SJSA1 (cell line): ENCODE results near the gene APRT. TPM values are rescaled to one million over a fixed set of nuclear protein-coding genes. Genes with fewer than 3 reads are reported as not detected.

ENCODE experiments used
- DNase-seq, 2 experiments: peaks; one replicate each; pipeline ENCODE4 v3.0.0-alpha.2; 2015 to 2020; ENCODE audit warnings: low spot score in 2 of 2, low read depth in 1 of 2
- H3K27ac ChIP-seq: fragments of 250-450 bp; sonication (Bioruptor Pico); 2 replicates; pipeline ENCODE4 v1.5.1; 2020; ENCODE audit warnings: mild to moderate bottlenecking, moderate library complexity
- H3K27me3 ChIP-seq: fragments of 250-450 bp; sonication (Bioruptor Pico); replicated peaks from 2 replicates; pipeline ENCODE4 v1.5.1; 2020; ENCODE audit warnings: mild to moderate bottlenecking, moderate library complexity
- H3K36me3 ChIP-seq: fragments of 250-450 bp; sonication (Bioruptor Pico); 2 replicates; pipeline ENCODE4 v1.5.1; 2020; ENCODE audit warnings: mild to moderate bottlenecking
- H3K4me1 ChIP-seq: fragments of 250-450 bp; sonication (Bioruptor Pico); replicated peaks from 2 replicates; pipeline ENCODE4 v1.6.1; 2021; ENCODE audit warnings: mild to moderate bottlenecking
- H3K4me3 ChIP-seq: fragments of 250-450 bp; sonication (Bioruptor Pico); 2 replicates; pipeline ENCODE4 v1.5.1; 2020; ENCODE audit warnings: mild to moderate bottlenecking
- H3K9me3 ChIP-seq: fragments of 250-450 bp; sonication (Bioruptor Pico); replicated peaks from 2 replicates; pipeline ENCODE4 v1.5.1; 2020; ENCODE audit warnings: mild to moderate bottlenecking
- total RNA-seq: library from RNA; depleted of rRNA; stranded (reverse); fragments of >200 nt; shearing (Covaris generic); gene quantifications from 2 replicates; pipeline ENCODE4 v1.2.3, GENCODE V29; 2014

The APRT gene
- total RNA-seq, 1 experiment from 2014 or later, result 90.6 TPM

DNA sequence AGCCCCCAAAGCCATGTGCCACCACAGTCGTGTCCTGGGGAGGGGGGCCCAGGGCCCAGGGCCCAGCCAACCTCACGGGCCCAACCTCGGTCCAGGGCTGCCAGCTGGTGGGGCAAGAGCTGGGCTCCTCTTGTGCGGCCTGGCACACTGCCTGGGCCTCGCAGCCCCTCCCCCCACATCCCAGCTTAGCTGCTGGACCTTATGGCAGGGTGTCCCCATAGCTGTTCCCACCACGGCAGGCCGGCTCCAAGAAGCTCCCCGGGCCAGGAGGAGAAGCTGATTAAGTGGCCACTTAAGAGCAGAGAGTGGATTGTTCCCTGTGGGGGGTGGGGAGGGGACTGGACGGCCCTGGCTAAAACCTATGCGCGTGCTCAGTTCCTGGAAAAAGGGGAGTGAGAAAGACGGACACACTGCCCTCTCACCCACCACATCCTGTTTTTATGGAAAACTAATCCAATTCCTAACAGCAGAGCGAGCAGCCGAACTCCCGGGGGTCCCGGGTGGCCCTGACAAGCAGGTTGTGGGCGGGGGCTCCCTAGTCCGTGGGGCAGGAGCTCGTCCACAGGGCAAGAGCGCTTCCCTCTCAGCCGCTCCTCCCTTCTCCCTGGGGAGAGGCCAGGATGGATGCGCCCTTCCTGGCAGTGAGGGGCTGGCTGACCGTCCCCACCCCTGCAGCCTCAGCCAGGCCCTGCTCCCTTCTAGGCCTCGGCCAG lies 43.5 kb downstream of the APRT start:
- Histone ChIP-seq H3K27ac (peak overlapping the region; percentile 13), H3K4me3 (no peak overlapping the region), H3K36me3 (peaks cover 61% of the 10 kb centered on the region), H3K27me3 (no peaks in the 10 kb centered on the region), H3K9me3 (no peaks in the 10 kb centered on the region), H3K4me1 (peaks cover 84% of the 10 kb centered on the region)
- DNase-seq, result peak; percentile 85 to 91

DNA sequence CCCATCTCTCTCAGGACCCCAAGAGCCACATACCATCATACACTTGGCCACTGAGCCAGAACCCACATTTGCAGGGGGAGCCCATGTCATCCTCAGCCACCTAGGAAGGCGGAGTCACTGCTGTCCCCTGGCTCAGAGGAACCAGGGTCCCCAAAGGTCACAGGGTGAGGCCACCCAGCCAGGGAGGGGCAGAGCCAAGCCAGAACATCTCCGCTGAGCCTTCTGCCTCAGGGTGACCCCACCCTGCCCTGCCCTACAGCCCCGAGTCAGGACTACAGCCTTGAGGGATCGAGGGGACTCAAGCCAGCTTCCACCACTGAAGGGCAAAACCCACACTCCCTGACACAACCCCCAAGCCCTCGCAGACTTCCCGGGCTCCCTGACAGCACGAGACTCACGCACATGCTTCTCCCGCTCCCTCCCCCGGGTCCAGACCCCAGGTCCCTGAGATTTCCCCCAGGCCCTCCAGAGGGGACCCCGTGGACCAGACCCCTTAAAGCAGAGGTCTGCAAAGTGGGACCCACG lies 44.1 kb downstream of the APRT start:
- Histone ChIP-seq H3K27ac (peak overlapping the region; percentile 13), H3K27me3 (no peaks in the 10 kb centered on the region), H3K9me3 (no peaks in the 10 kb centered on the region), H3K4me1 (peaks cover 82% of the 10 kb centered on the region), H3K36me3 (peaks cover 67% of the 10 kb centered on the region), H3K4me3 (no peak overlapping the region)
- DNase-seq, result no peak

DNA sequence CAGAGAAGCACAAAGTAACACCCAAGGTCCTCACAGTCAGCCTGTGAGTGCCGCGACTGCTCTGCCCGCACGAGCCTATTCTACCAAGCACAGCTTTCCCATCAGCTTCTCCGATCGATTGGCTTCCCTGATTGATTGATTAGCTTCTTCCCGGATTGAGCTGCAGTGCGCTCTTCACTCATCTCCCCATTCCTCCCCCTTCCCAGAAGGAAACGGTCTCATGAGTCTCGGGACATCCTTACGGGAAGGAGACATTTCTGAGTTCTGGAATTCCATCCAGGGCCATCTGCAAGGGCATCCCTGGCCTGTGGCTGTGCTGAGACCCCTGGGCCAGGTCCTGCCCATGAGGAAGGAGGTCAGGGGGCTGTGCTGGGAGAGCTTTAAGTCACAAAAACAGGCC lies 44.8 kb downstream of the APRT start:
- H3K9me3 ChIP-seq, result no peaks in the 10 kb centered on the region
- DNase-seq, result no peak
- H3K4me3 ChIP-seq, result no peak overlapping the region
- peaks cover 69% of the 10 kb centered on the region for H3K36me3 ChIP-seq
- H3K4me1 ChIP-seq, result peaks cover 75% of the 10 kb centered on the region
- H3K27ac ChIP-seq, result no peak overlapping the region
- no peaks in the 10 kb centered on the region for H3K27me3 ChIP-seq

DNA sequence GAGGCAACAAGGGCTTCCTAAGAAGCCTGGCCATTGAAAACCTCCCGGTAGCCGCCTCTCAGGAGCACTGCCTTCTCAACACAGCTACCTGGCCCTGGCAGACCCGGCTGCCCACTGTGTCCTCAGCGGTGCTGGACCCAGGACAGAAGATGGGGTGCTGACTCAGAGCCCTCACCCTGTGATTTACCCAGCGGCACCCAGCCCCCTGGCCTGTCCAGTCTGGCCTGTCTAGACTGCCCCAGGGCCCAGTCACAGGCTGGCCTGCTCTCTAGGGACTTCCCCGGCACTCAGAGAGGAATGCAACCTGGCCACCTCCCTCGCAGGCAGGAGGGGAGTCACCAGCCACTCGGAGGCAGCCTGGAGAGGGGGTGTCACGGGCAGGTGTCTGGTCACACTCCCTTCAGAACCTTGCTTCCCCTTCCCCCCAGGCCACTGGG lies 46.8 kb downstream of the APRT start:
- no peak overlapping the region for H3K4me3 ChIP-seq
- H3K36me3 ChIP-seq, result peaks cover 80% of the 10 kb centered on the region
- H3K4me1 ChIP-seq, result peaks cover 63% of the 10 kb centered on the region
- H3K27ac ChIP-seq, result no peak overlapping the region
- H3K9me3 ChIP-seq, result no peaks in the 10 kb centered on the region
- peak; percentile 48 to 80 for DNase-seq
- H3K27me3 ChIP-seq, result no peaks in the 10 kb centered on the region

DNA sequence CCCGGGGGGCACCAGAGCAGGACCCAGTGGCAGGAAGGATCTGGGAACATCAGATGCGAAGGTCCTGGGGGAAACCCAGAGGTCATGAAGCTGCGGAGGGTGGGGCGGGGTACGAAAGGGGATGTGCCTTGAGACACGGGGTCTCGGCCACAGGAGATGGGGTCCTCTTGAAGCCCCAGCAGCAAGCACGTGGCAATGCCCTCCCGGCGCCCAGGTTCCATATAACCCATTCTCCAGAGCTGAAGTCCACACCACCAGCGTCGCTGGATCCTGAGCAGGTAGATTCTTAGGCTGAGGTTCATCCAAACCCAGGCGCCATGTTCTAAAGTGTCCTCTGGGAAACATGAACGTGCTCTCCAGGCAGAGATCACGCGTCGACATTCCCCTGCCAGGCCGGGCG lies 47.6 kb downstream of the APRT start:
- no peak overlapping the region for H3K27ac ChIP-seq
- peaks cover 62% of the 10 kb centered on the region for H3K4me1 ChIP-seq
- DNase-seq, result no peak
- no peaks in the 10 kb centered on the region for H3K9me3 ChIP-seq
- H3K4me3 ChIP-seq, result no peak overlapping the region
- no peaks in the 10 kb centered on the region for H3K27me3 ChIP-seq
- H3K36me3 ChIP-seq, result peaks cover 81% of the 10 kb centered on the region

DNA sequence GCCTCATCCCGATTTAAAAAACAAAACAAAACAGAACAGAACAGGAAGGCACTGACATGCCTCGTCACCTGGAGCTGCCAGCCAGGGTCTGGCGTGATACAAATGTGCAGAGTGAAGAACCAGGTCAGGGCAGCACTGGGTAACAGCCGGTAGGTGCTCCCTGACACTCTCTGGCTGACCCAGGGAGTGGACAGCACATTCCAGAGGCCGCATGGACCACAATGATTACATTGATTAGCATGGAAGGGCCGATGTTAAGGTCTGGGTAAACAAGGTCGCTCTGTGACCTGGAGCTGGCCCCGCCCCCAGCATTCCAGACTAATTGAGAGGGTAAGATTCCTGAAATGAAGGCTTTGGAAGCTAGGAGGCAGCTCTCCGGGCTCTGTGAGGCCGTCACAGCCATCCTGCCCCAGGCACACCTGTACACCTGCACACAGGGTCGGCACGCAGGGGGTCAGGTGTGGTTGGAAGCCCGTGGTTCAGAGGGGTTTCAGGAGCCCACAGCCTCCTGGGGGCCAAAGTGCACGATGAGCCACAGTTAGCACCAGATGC lies 48.1 kb downstream of the APRT start:
- H3K27me3 ChIP-seq, result no peaks in the 10 kb centered on the region
- H3K36me3 ChIP-seq, result peaks cover 82% of the 10 kb centered on the region
- no peaks in the 10 kb centered on the region for H3K9me3 ChIP-seq
- DNase-seq, result peak in 1 of 2 experiments; percentile 42
- no peak overlapping the region for H3K4me3 ChIP-seq
- H3K27ac ChIP-seq, result no peak overlapping the region; the same call in 1 of the 2 replicates
- peaks cover 62% of the 10 kb centered on the region for H3K4me1 ChIP-seq

DNA sequence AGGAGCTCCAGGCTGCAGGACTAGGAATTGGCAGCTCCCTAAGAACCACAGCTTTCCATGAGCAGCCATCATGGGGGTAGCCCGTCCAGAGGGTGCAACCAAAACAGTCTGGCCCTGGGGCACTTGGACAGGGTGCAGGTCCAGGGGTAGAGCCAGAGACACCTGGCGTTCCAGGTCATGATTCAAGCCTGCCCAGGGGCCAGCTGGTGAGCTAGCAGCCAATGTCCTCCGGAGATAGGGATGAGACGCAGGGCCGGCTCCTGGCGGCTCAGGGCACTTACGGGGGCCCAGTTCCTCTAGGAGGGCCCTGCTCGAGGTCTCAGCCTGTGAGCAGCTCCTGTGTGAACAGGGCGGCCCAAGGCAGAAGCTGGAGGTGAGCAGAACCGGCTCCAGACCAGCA lies 48.8 kb downstream of the APRT start:
- H3K27ac ChIP-seq, result no peak overlapping the region; the same call in 1 of the 2 replicates
- no peaks in the 10 kb centered on the region for H3K27me3 ChIP-seq
- no peak overlapping the region for H3K4me3 ChIP-seq
- H3K9me3 ChIP-seq, result no peaks in the 10 kb centered on the region
- peaks cover 86% of the 10 kb centered on the region for H3K36me3 ChIP-seq
- DNase-seq, result no peak
- peaks cover 61% of the 10 kb centered on the region for H3K4me1 ChIP-seq

DNA sequence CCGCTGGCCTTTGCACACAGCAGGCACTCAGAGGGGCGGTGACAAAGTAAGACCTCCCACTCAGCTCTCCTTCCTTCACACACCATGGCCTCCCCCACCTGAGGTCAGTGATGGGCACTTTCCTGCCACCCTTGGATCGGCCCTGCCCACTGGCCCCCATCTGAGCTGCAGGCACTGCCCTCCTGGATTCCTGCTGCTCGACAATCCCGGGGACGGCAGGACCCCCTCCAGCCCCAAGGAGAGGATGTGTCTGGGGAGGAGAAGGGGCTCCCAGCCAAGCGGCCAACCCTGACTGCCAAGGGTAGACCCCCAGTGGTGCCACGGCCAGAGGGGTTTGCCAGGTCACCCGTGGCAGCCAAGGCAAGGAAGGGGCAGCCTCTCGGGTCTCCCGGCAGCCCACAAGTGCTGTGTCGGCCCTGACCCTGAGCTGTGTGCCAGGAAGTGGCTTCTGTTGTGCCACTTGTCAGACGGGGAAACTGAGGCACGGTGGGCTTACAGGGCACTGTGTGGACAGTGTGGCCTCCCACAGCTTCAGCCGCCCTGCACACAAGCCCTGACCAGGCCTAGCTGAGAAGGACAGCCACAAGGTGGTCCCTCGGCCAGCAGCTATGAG lies 49.4 kb downstream of the APRT start:
- H3K27ac ChIP-seq, result no peak overlapping the region
- H3K4me3 ChIP-seq, result no peak overlapping the region
- H3K4me1 ChIP-seq, result peaks cover 55% of the 10 kb centered on the region
- DNase-seq, result no peak
- no peaks in the 10 kb centered on the region for H3K27me3 ChIP-seq
- no peaks in the 10 kb centered on the region for H3K9me3 ChIP-seq
- peaks cover 84% of the 10 kb centered on the region for H3K36me3 ChIP-seq

DNA sequence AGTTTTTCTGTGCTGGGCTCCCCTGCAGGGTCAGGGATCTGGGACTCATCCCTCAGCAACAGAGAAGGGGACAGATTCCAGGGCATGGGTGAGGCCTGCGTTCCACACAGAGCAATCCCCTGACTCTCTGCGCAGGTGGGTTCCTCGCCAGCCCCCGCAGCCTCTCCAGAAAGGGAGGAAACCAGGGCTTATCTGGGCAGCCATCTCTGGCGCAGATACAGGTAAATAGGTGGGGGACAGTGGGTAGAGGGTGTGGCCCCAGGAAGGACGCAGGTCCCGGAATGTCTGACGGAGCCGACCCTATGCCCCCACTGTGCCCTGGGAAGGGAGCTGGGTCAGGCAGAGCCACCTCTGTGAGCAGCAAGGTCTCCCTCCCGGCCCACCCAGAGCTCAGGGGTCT lies 49.9 kb downstream of the APRT start:
- no peak for DNase-seq
- no peak overlapping the region for H3K27ac ChIP-seq
- peaks cover 52% of the 10 kb centered on the region for H3K4me1 ChIP-seq
- H3K9me3 ChIP-seq, result no peaks in the 10 kb centered on the region
- H3K36me3 ChIP-seq, result peaks cover 80% of the 10 kb centered on the region
- no peaks in the 10 kb centered on the region for H3K27me3 ChIP-seq
- H3K4me3 ChIP-seq, result no peak overlapping the region

DNA sequence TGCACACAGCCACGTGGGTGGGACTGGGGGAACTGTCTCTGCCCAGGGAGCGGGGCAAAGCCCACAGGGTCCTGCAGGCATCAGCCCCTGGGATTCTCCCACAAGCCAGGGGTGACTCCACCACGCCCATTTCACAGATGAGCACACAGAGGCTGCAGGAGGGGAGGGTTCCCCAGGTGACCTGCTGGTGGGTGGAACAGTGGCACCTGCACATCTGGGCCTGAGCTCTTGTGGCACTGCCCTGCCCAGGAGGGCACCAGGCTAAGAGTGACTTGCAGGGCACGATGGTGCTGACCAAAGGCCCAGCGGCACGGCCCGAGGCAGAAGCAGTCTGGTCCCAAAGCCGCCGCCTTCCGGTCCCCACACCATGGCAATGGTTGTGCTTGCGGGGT lies 50.6 kb downstream of the APRT start:
- Histone ChIP-seq H3K4me1 (peaks cover 55% of the 10 kb centered on the region), H3K9me3 (no peaks in the 10 kb centered on the region), H3K36me3 (peaks cover 77% of the 10 kb centered on the region), H3K27me3 (no peaks in the 10 kb centered on the region), H3K4me3 (no peak overlapping the region), H3K27ac (no peak overlapping the region)
- DNase-seq, result no peak

DNA sequence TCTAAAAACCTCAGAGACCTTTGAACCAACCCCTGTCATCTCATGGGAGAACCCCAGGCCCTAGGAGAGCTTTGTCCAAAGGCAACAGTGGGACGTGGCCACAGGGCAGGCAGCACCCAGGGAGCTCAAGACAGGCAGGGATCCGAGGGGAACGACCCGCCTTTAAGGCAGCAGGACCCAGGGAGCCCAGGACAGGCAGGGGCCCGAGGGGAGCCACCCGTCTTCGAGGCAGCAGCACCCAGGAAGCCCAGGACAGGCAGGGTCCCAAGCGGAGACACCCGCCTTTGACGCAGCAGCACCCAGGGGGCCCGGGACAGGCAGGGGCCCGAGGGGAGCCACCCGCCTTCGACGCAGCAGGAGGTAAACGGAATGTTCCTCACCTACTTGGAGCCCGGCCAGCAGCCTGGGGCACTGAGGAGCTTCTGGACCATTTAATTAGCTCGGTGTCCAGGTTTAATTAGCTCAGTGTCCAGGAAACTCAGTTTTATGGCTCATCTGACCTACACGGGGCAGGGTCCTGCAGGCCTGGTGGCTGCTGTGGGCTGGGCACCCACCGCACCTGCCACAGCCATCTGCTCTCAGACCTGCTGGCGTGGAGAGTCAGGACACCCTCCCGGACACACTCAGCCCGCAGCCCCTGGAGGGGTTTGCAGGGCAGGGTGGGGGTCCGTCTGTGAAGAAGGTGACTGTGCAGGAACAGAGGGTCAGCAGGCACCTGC lies 51.1 kb downstream of the APRT start:
- Histone ChIP-seq H3K27ac (no peak overlapping the region), H3K36me3 (peaks cover 77% of the 10 kb centered on the region), H3K4me3 (no peak overlapping the region), H3K9me3 (no peaks in the 10 kb centered on the region), H3K27me3 (no peaks in the 10 kb centered on the region), H3K4me1 (peaks cover 55% of the 10 kb centered on the region)
- no peak for DNase-seq

DNA sequence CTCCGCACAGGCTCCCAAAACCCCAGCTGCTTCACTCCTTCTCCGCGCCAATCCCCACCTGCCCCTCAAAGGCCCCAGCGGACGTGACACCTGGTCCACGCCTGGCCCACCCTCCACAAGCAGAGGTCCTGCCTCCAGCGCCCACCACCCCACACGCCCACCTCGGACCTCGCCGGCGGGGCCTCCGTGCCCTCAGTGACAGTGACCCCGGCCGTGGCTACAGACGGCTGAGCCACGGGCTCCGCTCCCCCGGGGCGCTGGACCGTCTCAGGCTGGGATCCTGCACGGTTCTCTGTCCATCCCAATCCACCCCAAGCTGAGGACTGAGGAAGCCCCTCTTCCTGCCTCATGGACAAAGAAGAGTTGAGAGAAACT lies 51.8 kb downstream of the APRT start:
- Histone ChIP-seq H3K27me3 (no peaks in the 10 kb centered on the region), H3K27ac (no peak overlapping the region)
- no peak for DNase-seq

More for the DNA sequence above, 51.8 kb downstream of the APRT start:
- Histone ChIP-seq H3K9me3 (no peaks in the 10 kb centered on the region), H3K4me1 (peaks cover 56% of the 10 kb centered on the region), H3K36me3 (peaks cover 77% of the 10 kb centered on the region), H3K4me3 (no peak overlapping the region)
